NCI-H2107 treated with DMSO at 0.1 percent for 48 hours (cell line): ENCODE data around the gene CHST15.
"Not testable (repeated sequence)": the region's sequence is repeated elsewhere in the genome, so short reads cannot be mapped to it uniquely, and the experiment has no call there.

Experiments used
- DNase-seq: peaks from one replicate; lab custom pipeline; 2025; ENCODE audit not compliant: unreplicated experiment; lab: John Stamatoyannopoulos, UW

Gene CHST15

GRCh38 chr10:124124123-124124768 is 30.8 kb upstream of the CHST15 start:
- no peak for DNase-seq

- no peak for DNase-seq
Observed at GRCh38 chr10:124123156-124123555, 29.8 kb upstream of the CHST15 start.

- no peak for DNase-seq
Observed at GRCh38 chr10:124122211-124122610, 28.8 kb upstream of the CHST15 start.

GRCh38 chr10:124120410-124121061 is 27.1 kb upstream of the CHST15 start:
- no peak for DNase-seq

- DNase-seq = no peak
Observed at GRCh38 chr10:124119946-124120345, 26.5 kb upstream of the CHST15 start.

- DNase-seq = no peak
Observed at GRCh38 chr10:124119216-124119615, 25.8 kb upstream of the CHST15 start.

GRCh38 chr10:124117833-124118232 is 24.4 kb upstream of the CHST15 start:
- DNase-seq = no peak

- no peak for DNase-seq
Observed at GRCh38 chr10:124117511-124117785, 24.1 kb upstream of the CHST15 start.

GRCh38 chr10:124116771-124117510 is 23.5 kb upstream of the CHST15 start:
- no peak for DNase-seq

GRCh38 chr10:124114696-124115095 is 21.3 kb upstream of the CHST15 start:
- no peak for DNase-seq

GRCh38 chr10:124112891-124113580 is 19.6 kb upstream of the CHST15 start:
- no peak for DNase-seq

GRCh38 chr10:124110882-124111281 is 17.5 kb upstream of the CHST15 start:
- no peak for DNase-seq

GRCh38 chr10:124109261-124109660 is 15.9 kb upstream of the CHST15 start:
- no peak for DNase-seq

- no peak for DNase-seq
Observed at GRCh38 chr10:124107072-124107471, 13.7 kb upstream of the CHST15 start.

- DNase-seq = no peak
Observed at GRCh38 chr10:124106241-124106879, 13.0 kb upstream of the CHST15 start.

- DNase-seq = no peak
Observed at GRCh38 chr10:124105594-124105993, 12.2 kb upstream of the CHST15 start.

- DNase-seq = no peak
Observed at GRCh38 chr10:124105045-124105444, 11.6 kb upstream of the CHST15 start.

- DNase-seq = no peak
Observed at GRCh38 chr10:124104011-124104627, 10.7 kb upstream of the CHST15 start.

- no peak for DNase-seq
Observed at GRCh38 chr10:124101351-124101750, 8.0 kb upstream of the CHST15 start.

- not testable (repeated sequence) for DNase-seq
Observed at GRCh38 chr10:124100651-124101050, 7.3 kb upstream of the CHST15 start.

- no peak for DNase-seq
Observed at GRCh38 chr10:124100124-124100523, 6.7 kb upstream of the CHST15 start.
